MM.1S (cell line): Measurements from ENCODE around the gene KRTAP10-2.

Experiments used
- EZH2 ChIP-seq: fragments of 300-600 bp; sonication (generic); optimal IDR thresholded peaks from 2 replicates; pipeline ENCODE3; 2017; ENCODE audit warnings: low read depth, mild to moderate bottlenecking, antibody characterized with exemption, low read length, mixed read lengths
- TF ChIP-seq, protein P1 (sequence below): fragments of 300-600 bp; sonication (generic); IDR thresholded peaks from 2 replicates; pipeline ENCODE4 v1.5.1; 2016; ENCODE audit warnings: antibody characterized with exemption, low read length, mixed read lengths

DNA sequence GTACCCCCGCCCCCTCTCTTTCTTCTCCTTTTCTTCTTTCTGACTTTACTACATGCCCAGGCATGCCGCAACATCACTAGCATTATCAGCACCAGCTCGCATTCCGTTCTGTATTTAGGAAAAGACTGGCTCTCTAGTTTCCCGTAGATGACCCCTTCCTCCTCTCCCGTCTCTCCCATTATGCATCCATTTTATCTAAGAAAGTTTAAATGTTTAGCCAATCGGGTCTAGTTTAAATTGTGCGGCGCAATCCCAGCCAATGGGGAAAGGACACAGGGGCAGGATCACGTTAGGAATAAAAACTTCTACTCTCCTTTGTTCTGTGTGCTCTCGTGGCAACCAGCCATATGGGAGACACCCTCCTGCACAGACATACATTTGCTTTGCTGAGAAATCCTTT lies 46.8 kb upstream of the KRTAP10-2 start:
- TF ChIP-seq, protein P1, sequence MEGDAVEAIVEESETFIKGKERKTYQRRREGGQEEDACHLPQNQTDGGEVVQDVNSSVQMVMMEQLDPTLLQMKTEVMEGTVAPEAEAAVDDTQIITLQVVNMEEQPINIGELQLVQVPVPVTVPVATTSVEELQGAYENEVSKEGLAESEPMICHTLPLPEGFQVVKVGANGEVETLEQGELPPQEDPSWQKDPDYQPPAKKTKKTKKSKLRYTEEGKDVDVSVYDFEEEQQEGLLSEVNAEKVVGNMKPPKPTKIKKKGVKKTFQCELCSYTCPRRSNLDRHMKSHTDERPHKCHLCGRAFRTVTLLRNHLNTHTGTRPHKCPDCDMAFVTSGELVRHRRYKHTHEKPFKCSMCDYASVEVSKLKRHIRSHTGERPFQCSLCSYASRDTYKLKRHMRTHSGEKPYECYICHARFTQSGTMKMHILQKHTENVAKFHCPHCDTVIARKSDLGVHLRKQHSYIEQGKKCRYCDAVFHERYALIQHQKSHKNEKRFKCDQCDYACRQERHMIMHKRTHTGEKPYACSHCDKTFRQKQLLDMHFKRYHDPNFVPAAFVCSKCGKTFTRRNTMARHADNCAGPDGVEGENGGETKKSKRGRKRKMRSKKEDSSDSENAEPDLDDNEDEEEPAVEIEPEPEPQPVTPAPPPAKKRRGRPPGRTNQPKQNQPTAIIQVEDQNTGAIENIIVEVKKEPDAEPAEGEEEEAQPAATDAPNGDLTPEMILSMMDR = no peak
- TF ChIP-seq EZH2 = no peak
